ENCODE data around the gene OSBP2. TPM values are rescaled to one million over a fixed set of nuclear protein-coding genes. Genes with fewer than 3 reads are reported as not detected.

OSBP2 gene
- total RNA-seq, 1 experiment from 2014 or later: 2.3 TPM

- DNase-seq (ENCODE audit: extremely low read depth, low read depth): no peak
Measured at GRCh38 chr22:30875481-30876215, 181.0 kb downstream of the OSBP2 start.

- no peak for DNase-seq (ENCODE audit: extremely low read depth, low read depth)
Measured at GRCh38 chr22:30876221-30876751, 181.6 kb downstream of the OSBP2 start.

DNA sequence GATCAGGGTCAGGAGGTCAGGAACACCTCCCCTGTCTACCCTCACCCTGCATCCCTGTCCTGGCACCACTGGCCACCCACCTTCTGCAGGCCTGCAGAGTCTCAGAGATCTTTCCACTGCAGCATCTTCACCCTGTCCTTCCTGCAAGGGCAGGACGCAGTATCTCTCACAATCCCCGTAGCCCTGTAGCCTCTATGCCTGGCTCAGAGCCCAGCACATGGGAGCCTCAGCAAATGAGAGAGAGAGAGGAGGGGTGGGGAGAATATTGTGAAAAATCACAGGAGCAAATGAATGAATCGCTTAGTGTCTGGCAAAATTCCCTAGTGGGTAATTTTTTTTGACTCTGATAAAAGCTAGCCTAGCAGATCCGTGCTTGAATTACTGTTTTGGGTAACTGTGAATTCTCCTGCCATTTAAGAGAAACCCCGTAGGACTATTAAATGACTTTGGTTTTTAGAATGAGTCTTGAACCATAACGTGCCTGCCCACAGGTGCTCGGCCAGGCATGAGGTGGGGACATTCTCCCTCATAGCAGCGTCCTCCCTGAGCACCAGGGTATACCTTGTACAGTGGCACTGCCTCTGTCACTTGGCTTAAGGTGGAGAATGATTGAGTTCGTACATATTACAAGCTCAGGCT lies 182.4 kb downstream of the OSBP2 start:
- no peak for DNase-seq (ENCODE audit: extremely low read depth, low read depth)

- DNase-seq (ENCODE audit: extremely low read depth, low read depth): no peak
Measured at GRCh38 chr22:30877662-30878515, 183.2 kb downstream of the OSBP2 start.

DNA sequence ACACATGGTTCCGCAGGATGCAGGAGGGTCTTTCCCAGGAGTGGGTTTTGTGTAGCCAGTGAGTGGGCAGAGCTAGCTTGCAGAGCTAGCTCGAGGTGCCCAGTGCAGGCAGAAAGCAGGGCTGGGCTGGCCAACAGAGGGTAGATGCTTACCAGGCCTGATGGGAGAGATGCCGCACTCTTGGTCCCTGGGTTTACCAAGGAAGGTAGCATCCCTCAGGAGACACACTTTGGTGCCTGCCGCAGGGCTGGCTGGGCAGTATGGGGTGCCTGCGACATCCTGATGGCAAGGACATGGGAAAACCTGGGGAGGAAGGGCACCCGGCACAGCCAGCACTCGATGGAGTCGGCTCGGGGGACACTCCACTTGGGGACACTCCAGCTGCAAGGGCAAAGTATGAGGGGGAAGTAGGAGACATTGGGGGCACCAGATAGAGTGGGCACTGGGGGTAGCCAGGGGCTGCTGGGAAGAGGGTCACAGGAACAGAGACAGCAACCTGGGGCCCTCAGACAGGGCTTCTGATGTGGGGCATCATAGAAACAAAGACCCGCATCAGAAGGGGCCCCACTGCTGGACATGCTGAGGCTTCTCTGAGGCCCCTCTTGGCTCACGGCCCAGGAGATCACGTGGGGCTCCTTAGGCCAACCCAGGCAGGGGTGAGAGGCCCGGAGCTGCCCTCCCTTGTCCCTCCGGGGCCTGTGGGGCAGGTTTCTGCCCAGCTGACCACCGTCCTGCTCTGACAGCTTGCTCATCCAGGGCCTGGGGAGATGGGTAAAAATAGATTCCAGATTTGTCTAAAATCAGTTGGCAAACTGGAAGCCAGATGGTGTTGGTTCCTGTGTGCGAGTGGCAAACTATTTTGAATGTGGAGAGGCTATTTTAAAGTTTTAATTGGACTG lies 184.1 kb downstream of the OSBP2 start:
- DNase-seq (ENCODE audit: extremely low read depth, low read depth): no peak

- DNase-seq (ENCODE audit: extremely low read depth, low read depth): no peak
Measured at GRCh38 chr22:30879415-30879797, 184.7 kb downstream of the OSBP2 start.

GRCh38 chr22:30880181-30880601 lies 185.5 kb downstream of the OSBP2 start:
- no peak for DNase-seq (ENCODE audit: extremely low read depth, low read depth)

- no peak for DNase-seq (ENCODE audit: extremely low read depth, low read depth)
Measured at GRCh38 chr22:30880847-30881246, 186.2 kb downstream of the OSBP2 start.

- no peak for DNase-seq (ENCODE audit: extremely low read depth, low read depth)
Measured at GRCh38 chr22:30881361-30882183, 186.9 kb downstream of the OSBP2 start.

DNA sequence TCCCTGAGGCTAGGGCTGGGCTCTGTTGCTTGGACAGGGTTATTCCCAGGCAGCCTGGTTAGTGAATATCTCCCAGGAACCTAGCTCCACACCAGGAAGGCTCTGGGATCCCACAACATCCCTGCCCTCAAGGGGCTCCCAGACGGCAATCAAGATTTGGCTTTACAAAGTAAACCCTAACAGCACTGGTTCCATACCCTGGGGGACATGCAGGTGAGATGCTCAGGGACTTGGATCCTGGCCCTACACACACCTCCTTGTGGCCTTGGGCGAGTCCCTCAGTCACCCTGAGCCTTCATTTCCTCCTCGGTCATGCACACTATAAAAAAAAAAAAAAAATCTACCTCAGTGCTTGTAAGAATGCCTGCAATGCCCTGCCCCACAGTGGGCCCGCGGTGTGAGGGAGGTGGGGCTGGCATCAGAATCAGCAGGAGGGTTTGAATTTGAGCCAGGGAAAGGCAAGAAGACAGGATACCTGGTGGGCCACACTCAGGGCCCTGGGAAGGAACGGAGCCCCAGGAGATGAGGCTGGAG lies 187.6 kb downstream of the OSBP2 start:
- no peak for DNase-seq (ENCODE audit: extremely low read depth, low read depth)

DNA sequence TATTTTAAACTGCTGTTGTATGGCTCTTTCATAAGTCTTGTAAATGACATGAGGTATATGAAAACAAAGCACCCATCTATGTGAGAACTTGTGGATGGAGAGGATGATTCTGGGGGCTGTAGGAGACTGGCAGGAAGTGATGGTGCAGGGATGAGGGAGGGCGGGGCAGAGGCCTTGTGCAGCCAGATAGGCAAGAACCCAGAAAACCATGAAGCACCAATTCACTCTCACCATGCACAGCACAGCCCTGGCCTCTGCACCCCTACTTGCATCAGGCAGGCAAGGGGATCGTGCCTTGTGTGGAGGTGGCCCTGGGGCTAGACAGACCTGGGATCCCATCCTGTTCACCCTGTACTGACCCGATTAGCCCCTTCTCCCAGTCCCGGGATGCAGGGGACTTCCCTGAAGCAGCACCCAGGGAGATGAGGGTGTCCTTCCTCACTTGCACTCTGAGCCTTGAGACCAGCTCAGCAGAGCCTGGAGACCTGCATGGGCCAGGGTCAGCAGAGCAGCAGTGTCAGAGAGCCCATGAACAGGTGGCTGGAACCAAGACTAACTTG lies 188.4 kb downstream of the OSBP2 start:
- DNase-seq (ENCODE audit: extremely low read depth, low read depth): no peak

- no peak for DNase-seq (ENCODE audit: extremely low read depth, low read depth)
Measured at GRCh38 chr22:30883586-30884145, 189.0 kb downstream of the OSBP2 start.

- DNase-seq (ENCODE audit: extremely low read depth, low read depth): no peak
Measured at GRCh38 chr22:30884211-30885000, 189.7 kb downstream of the OSBP2 start.

DNA sequence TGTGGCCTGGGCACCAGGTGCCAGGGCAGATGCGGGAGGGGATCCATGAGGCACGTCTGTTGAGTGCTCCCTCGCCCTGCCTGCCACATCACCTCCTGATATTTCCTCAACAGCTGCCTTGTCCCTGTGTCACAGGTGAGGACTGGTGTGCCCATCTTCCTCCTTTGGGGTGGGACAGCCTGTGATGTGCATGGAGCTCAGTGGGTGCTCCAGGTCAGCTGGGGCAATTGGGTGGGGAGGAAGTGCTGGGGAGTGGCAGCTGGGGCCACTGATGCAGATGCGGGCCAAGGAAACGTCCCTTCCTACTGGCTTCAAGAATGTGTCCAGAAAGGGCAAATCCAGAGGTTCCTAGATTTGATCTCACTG lies 190.3 kb downstream of the OSBP2 start:
- no peak for DNase-seq (ENCODE audit: extremely low read depth, low read depth)

GRCh38 chr22:30885591-30885990 lies 190.9 kb downstream of the OSBP2 start:
- DNase-seq (ENCODE audit: extremely low read depth, low read depth): no peak

GRCh38 chr22:30887453-30887852 lies 192.8 kb downstream of the OSBP2 start:
- DNase-seq (ENCODE audit: extremely low read depth, low read depth): no peak

GRCh38 chr22:30887861-30888260 lies 193.2 kb downstream of the OSBP2 start:
- no peak for DNase-seq (ENCODE audit: extremely low read depth, low read depth)
